ENCODE results near the gene FAM117B.
"Not testable (repeated sequence)": the region's sequence is repeated elsewhere in the genome, so short reads cannot be mapped to it uniquely, and the experiment has no call there.

The FAM117B gene

GRCh38 chr2:202639231-202639630 is 4.5 kb downstream of the FAM117B start:
- DNase-seq, result no peak

- DNase-seq, result no peak
These were observed 7.8 kb downstream of the FAM117B start for GRCh38 chr2:202642567-202642966.

- DNase-seq, result no peak
These were observed 8.5 kb downstream of the FAM117B start for GRCh38 chr2:202643012-202643858.

GRCh38 chr2:202652119-202652518 is 17.4 kb downstream of the FAM117B start:
- DNase-seq, result no peak

- DNase-seq, result no peak
These were observed 19.1 kb downstream of the FAM117B start for GRCh38 chr2:202653890-202654289.

GRCh38 chr2:202657876-202658275 is 23.1 kb downstream of the FAM117B start:
- no peak for DNase-seq

GRCh38 chr2:202660796-202661195 is 26.0 kb downstream of the FAM117B start:
- DNase-seq, result no peak

GRCh38 chr2:202669841-202670240 is 35.1 kb downstream of the FAM117B start:
- no peak for DNase-seq

- DNase-seq, result no peak
These were observed 36.7 kb downstream of the FAM117B start for GRCh38 chr2:202671317-202672035.

- not testable (repeated sequence) for DNase-seq
These were observed 40.3 kb downstream of the FAM117B start for GRCh38 chr2:202675097-202675496.

- DNase-seq, result no peak
These were observed 45.2 kb downstream of the FAM117B start for GRCh38 chr2:202679980-202680379.

GRCh38 chr2:202680512-202680911 is 45.7 kb downstream of the FAM117B start:
- DNase-seq, result no peak

- DNase-seq, result no peak
These were observed 47.0 kb downstream of the FAM117B start for GRCh38 chr2:202681688-202682205.

GRCh38 chr2:202682274-202682673 is 47.5 kb downstream of the FAM117B start:
- no peak for DNase-seq

- DNase-seq, result no peak
These were observed 52.5 kb downstream of the FAM117B start for GRCh38 chr2:202687276-202687675.

- DNase-seq, result no peak
These were observed 54.7 kb downstream of the FAM117B start for GRCh38 chr2:202689459-202689858.

GRCh38 chr2:202689898-202690297 is 55.1 kb downstream of the FAM117B start:
- no peak for DNase-seq

GRCh38 chr2:202690321-202690900 is 55.6 kb downstream of the FAM117B start:
- DNase-seq, result no peak

- DNase-seq, result no peak
These were observed 58.7 kb downstream of the FAM117B start for GRCh38 chr2:202693503-202693902.

GRCh38 chr2:202695166-202695565 is 60.4 kb downstream of the FAM117B start:
- DNase-seq, result no peak

GRCh38 chr2:202700075-202700901 is 65.5 kb downstream of the FAM117B start:
- no peak for DNase-seq

- no peak for DNase-seq
These were observed 68.3 kb downstream of the FAM117B start for GRCh38 chr2:202703091-202703490.

- no peak for DNase-seq
These were observed 69.5 kb downstream of the FAM117B start for GRCh38 chr2:202704248-202704647.
